Gastrocnemius medialis (tissue), 4 donors: ENCODE measurements around the gene MSH3.

ENCODE experiments used
- POLR2A ChIP-seq, 2 donors: fragments of 450-650 bp; IDR thresholded peaks; one replicate each; pipeline ENCODE4 v1.6.1; 2017; ENCODE audit warnings: antibody characterized with exemption in 2 of 2, mild to moderate bottlenecking in 2 of 2, moderate library complexity in 2 of 2
- TF ChIP-seq, protein P1 (sequence below), 5 experiments: fragments of 450-650 bp in 3 of 5; fragments of 200-600 bp in 2 of 5; sonication (generic) in 2 of 5; IDR thresholded peaks in 4 of 5; conservative IDR thresholded peaks in 1 of 5; 1 replicate in 4 of 5; 2 replicates in 1 of 5; pipeline ENCODE4 v1.5.1; 2016 to 2019; ENCODE audit warnings: antibody characterized with exemption in 5 of 5, mild to moderate bottlenecking in 3 of 5, moderate library complexity in 3 of 5

- TF ChIP-seq, protein P1, sequence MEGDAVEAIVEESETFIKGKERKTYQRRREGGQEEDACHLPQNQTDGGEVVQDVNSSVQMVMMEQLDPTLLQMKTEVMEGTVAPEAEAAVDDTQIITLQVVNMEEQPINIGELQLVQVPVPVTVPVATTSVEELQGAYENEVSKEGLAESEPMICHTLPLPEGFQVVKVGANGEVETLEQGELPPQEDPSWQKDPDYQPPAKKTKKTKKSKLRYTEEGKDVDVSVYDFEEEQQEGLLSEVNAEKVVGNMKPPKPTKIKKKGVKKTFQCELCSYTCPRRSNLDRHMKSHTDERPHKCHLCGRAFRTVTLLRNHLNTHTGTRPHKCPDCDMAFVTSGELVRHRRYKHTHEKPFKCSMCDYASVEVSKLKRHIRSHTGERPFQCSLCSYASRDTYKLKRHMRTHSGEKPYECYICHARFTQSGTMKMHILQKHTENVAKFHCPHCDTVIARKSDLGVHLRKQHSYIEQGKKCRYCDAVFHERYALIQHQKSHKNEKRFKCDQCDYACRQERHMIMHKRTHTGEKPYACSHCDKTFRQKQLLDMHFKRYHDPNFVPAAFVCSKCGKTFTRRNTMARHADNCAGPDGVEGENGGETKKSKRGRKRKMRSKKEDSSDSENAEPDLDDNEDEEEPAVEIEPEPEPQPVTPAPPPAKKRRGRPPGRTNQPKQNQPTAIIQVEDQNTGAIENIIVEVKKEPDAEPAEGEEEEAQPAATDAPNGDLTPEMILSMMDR (IDR thresholded peaks at IDR 0.05 in 4 of 5, conservative IDR thresholded peaks at IDR 0.05 in 1 of 5): no peak
- no peak for TF ChIP-seq POLR2A (IDR thresholded peaks at IDR 0.05)
These were observed 126.4 kb downstream of the MSH3 start for GRCh38 chr5:80780761-80781285.
